Neural progenitor cell (in vitro differentiated cells): ENCODE results near the gene DIPK1B.

Source experiments
- EZH2phosphoT487 ChIP-seq: fragments of 200-600 bp; sonication (generic); IDR thresholded peaks from 2 replicates; pipeline ENCODE4 v1.6.1; 2017; ENCODE audit warnings: antibody characterized with exemption
- TF ChIP-seq, protein P1 (sequence below): fragments of 200-600 bp; sonication (generic); IDR thresholded peaks from 2 replicates; pipeline ENCODE4 v1.5.1; 2017; ENCODE audit warnings: antibody characterized with exemption, mild to moderate bottlenecking

DNA sequence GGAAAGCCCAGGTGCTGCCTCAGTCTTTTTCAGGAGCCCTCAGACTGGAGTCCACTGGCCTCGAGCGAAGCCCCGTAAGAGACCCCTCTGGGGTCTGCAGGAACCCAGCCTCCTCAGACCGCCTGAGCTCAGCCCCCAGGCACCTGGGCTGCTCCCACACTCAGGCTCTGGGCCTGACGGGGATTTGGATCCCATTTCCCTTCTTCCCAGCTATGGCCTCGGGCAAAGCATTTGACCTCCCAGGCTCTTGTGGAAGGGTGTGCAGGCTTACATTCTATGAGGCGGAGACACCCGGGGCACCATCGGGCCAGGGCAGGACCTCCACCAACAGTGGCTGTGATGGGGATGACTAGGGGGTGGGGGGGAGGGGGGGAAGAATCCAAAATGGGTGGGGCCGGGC, 29.7 kb upstream of the DIPK1B start:
- TF ChIP-seq, protein P1, sequence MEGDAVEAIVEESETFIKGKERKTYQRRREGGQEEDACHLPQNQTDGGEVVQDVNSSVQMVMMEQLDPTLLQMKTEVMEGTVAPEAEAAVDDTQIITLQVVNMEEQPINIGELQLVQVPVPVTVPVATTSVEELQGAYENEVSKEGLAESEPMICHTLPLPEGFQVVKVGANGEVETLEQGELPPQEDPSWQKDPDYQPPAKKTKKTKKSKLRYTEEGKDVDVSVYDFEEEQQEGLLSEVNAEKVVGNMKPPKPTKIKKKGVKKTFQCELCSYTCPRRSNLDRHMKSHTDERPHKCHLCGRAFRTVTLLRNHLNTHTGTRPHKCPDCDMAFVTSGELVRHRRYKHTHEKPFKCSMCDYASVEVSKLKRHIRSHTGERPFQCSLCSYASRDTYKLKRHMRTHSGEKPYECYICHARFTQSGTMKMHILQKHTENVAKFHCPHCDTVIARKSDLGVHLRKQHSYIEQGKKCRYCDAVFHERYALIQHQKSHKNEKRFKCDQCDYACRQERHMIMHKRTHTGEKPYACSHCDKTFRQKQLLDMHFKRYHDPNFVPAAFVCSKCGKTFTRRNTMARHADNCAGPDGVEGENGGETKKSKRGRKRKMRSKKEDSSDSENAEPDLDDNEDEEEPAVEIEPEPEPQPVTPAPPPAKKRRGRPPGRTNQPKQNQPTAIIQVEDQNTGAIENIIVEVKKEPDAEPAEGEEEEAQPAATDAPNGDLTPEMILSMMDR, result no peak
- TF ChIP-seq EZH2phosphoT487, result no peak
